ENCODE results near the gene SCYL1.

Gene SCYL1

GRCh38 chr11:65529475-65530156 lies 4.7 kb downstream of the SCYL1 start:
- no peak for TF ChIP-seq TAF1 (IDR thresholded peaks at IDR 0.05; ENCODE audit: borderline replicate concordance, insufficient read depth, low read length)
- TF ChIP-seq SIN3A (IDR thresholded peaks at IDR 0.05; ENCODE audit: borderline replicate concordance, insufficient read depth, low read length) = no peak
- no peak for TF ChIP-seq REST (IDR thresholded peaks at IDR 0.05; ENCODE audit: insufficient read depth in 1 of 2, low read depth in 2 of 2, low read length in 2 of 2)
- TF ChIP-seq POLR2AphosphoS5 (IDR thresholded peaks at IDR 0.05; ENCODE audit: low read depth, low read length) = no peak
- TF ChIP-seq FOXP2 (optimal IDR thresholded peaks at IDR 0.05; ENCODE audit: borderline replicate concordance, extremely low read depth, extremely low read length, insufficient read depth) = no peak

GRCh38 chr11:65530157-65530496 lies 5.2 kb downstream of the SCYL1 start:
- TF ChIP-seq TAF1 (IDR thresholded peaks at IDR 0.05; ENCODE audit: borderline replicate concordance, insufficient read depth, low read length) (no peak), POLR2AphosphoS5 (IDR thresholded peaks at IDR 0.05; ENCODE audit: low read depth, low read length) (no peak), SIN3A (IDR thresholded peaks at IDR 0.05; ENCODE audit: borderline replicate concordance, insufficient read depth, low read length) (no peak), REST (IDR thresholded peaks at IDR 0.05; ENCODE audit: insufficient read depth in 1 of 2, low read depth in 2 of 2, low read length in 2 of 2) (no peak)

GRCh38 chr11:65532388-65533064 lies 7.6 kb downstream of the SCYL1 start:
- TF ChIP-seq FOXP2 (optimal IDR thresholded peaks at IDR 0.05; ENCODE audit: borderline replicate concordance, extremely low read depth, extremely low read length, insufficient read depth) (no peak), REST (IDR thresholded peaks at IDR 0.05; ENCODE audit: insufficient read depth in 1 of 2, low read depth in 2 of 2, low read length in 2 of 2) (no peak), TAF1 (IDR thresholded peaks at IDR 0.05; ENCODE audit: borderline replicate concordance, insufficient read depth, low read length) (no peak), SIN3A (IDR thresholded peaks at IDR 0.05; ENCODE audit: borderline replicate concordance, insufficient read depth, low read length) (no peak), POLR2AphosphoS5 (IDR thresholded peaks at IDR 0.05; ENCODE audit: low read depth, low read length) (no peak)

GRCh38 chr11:65535102-65535501 lies 10.2 kb downstream of the SCYL1 start:
- no peak for TF ChIP-seq SIN3A (IDR thresholded peaks at IDR 0.05; ENCODE audit: borderline replicate concordance, insufficient read depth, low read length)
- no peak for TF ChIP-seq TAF1 (IDR thresholded peaks at IDR 0.05; ENCODE audit: borderline replicate concordance, insufficient read depth, low read length)
- TF ChIP-seq POLR2AphosphoS5 (IDR thresholded peaks at IDR 0.05; ENCODE audit: low read depth, low read length) = no peak
- no peak for TF ChIP-seq FOXP2 (optimal IDR thresholded peaks at IDR 0.05; ENCODE audit: borderline replicate concordance, extremely low read depth, extremely low read length, insufficient read depth)
- no peak for TF ChIP-seq REST (IDR thresholded peaks at IDR 0.05; ENCODE audit: insufficient read depth in 1 of 2, low read depth in 2 of 2, low read length in 2 of 2)

Measured in PFSK-1 (cell line).